Cerebellar cortex (tissue), 1 donor: ENCODE results near the gene MOV10L1.

Experiments
- DNase-seq: peaks from one replicate; pipeline ENCODE4 v3.0.0-alpha.2; 2015; ENCODE audit warnings: low spot score

MOV10L1 gene

DNA sequence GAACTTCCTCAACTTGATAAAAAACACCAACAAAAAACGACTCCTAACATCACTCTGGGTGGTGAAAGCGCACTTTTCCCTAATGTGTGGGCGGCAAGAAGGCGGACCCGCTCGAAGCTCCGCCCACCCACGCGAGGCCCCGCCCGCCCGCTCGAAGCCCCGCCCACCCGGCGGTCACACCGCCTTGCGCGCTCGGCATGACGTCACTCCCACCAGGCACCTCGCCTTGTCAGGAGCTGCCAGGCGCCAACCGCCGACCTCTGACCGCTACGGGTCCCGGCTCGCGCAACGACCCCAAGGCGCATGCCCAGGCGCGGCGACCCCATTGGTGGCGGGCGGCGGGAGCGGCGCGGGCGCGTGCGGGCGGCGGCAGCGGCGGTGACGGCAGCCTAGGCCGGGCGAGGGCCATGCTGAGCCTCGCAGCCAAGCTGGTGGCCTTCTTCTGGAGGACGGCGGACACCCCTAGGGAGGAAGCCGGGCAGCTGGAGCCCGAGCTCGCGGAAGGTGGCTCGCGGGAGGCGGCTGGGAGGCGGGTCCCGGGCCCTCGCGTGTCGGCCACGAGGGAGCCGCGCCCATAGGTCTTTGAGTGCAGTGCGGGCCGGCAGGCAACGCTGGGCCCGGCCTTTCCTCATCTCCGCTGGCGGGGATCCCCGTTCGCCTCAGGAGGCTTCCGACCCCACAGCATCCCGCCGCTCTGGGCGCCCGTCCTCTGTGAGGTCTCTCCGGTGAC, at the start of gene MOV10L1:
MOV10L1 (plus strand) TSS at position 325 of the 730 bp plus-strand sequence; CDS start at position 408, 83 bp downstream.
- DNase-seq = no peak

DNA sequence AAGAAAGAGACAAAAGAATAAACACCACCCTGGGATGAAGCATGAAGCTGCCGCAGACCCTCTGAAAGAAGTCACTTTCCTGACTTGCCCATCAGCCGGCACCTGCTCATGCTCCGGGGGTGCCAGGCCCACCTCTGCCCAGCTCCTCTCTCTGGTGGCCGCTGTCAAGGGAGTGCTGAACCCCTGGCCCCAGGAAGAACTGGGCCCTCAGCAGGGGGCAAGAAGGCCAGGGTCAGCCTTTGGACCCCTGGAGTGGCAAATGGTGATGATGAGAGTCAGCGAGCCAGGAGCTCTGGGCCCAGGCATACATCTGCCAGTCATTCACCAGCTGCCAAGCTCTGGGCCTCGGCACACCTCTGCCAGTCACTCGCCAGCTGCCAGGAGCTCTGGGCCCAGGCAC, 49.1 kb upstream of the MOV10L1 start:
- DNase-seq = no peak

- no peak for DNase-seq
These were observed 48.3 kb upstream of the MOV10L1 start for GRCh38 chr22:50041361-50042065.

- DNase-seq = no peak
These were observed 45.2 kb upstream of the MOV10L1 start for GRCh38 chr22:50044485-50045118.

DNA sequence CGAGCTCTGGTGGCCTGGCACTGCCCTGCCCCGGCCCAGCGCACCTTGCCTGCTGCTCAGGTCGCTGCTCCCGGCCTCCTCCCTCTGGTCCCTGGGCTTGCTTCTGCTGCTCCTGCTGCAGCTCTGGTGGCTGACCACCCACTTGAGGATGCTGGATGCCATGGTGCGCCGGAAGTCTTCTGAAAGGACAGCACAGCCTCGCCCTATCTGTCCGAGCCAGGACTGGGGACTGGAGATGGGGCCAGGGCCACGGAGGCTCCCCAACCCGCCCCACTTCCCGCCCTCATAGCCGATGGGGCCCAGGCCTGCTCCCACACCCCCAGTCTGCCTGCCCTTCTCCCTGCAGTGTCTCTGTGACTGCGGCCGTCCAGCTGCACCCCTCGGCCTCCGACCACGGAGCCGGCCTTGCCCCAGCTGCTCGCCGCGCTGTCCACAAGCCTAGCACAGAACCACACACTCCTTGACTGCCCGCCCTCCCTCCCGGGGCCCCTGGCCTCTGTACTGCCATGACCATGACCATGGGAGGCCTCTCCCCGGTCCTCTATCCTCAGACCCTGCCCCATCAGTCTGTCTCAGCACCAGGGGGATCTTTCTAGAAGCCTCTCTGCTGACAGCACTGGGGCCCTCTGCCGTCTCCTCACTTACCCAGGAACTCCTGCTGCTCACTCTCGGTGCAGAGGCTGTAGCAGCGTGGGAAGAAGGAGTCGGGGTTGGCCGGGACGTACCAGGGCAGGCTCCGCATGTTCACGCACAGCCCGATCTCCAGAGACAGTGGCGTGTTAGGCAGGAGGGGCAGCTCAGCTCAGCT, 44.4 kb upstream of the MOV10L1 start:
- DNase-seq = no peak

- no peak for DNase-seq
These were observed 43.8 kb upstream of the MOV10L1 start for GRCh38 chr22:50046019-50046415.

- no peak for DNase-seq
These were observed 43.1 kb upstream of the MOV10L1 start for GRCh38 chr22:50046481-50047245.

DNA sequence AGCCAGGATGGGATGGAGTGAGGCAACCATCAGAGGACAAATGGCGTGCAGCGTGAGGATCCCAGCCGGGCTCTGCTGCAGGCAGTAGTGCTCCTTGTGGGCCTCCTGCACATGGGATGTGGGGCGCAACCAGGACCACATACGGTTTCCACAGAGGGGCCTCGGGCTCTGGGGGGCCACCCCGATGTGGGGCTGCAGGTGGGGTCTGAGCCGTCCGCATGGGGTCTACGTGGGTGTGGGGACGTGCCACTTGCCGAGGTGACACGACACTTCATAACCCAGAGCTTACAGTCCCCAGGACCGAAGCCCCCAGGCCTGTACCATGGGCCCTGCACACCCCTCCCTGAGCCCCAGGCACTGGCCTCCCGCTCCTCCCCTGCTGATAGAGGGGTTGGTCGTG, 42.5 kb upstream of the MOV10L1 start:
- DNase-seq = no peak

DNA sequence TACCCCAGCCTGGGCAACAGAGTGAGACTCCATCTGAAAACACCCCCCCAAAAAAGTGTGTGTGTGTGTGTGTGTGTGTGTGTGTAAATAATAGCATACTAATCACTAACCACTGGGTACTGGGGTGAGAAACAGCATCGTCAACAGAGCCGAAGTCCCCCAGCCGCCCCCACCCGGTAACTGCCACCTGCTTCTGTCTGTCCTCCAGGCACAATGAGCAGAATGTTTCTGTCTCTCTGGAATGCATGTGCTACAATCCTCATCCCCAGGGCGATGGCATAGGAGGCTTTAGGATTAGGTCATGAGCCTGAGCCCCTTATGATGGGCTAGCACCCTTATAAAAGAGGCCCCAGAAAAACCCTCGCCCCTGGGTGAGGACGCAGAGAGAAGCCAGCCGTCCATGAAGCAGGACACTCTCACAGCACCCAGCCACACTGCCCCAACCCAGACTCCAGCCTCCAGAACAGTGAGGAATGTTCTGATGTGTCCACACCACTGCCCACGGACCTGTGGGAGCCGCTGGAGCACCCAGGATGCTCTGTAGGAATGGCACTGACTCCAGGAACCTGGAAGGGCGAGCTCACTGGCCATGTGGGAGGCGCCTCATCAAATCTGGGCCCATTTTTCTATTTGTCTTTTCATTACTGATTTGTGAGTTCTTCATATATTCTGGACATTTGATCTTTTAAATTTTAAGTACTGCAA, 41.6 kb upstream of the MOV10L1 start:
- no peak for DNase-seq

GRCh38 chr22:50048836-50049235, 41.0 kb upstream of the MOV10L1 start:
- DNase-seq = no peak

GRCh38 chr22:50049299-50050195, 40.3 kb upstream of the MOV10L1 start:
- no peak for DNase-seq

DNA sequence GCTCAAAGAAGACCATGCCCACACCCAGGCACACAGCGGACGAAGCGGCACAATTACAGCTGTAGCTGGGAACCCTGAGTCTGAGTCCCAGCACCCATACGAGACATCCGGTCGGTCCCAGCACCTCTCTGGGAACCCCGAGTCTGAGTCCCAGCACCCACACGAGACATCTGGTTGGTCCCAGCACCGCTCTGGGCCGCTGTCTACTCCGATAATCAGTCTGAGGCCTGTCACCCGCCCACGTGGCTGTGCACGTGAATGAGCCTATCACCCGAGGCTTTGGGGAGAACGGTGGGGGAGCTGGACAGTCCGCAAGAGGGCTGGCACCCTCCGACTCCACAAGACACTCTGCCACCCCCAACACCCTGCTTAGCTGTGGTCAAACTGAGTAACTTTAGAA, 37.9 kb upstream of the MOV10L1 start:
- DNase-seq = no peak

DNA sequence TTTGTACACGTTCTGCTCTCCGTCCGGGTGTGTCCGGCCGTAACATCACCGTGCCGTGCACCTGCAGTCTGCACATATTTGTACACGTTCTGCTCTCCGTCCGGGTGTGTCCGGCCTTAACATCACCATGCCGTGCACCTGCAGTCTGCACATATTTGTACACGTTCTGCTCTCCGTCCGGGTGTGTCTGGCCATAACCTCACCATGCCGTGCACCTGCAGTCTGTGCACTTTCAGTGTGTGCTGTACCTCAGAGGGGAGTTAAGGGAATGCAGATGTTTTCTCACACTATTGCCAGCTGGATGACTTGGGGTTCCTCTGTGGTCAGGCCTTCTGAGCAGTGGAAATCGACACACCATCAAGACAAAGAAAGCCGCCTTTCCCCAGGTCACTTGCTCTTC, 35.9 kb upstream of the MOV10L1 start:
- no peak for DNase-seq

DNA sequence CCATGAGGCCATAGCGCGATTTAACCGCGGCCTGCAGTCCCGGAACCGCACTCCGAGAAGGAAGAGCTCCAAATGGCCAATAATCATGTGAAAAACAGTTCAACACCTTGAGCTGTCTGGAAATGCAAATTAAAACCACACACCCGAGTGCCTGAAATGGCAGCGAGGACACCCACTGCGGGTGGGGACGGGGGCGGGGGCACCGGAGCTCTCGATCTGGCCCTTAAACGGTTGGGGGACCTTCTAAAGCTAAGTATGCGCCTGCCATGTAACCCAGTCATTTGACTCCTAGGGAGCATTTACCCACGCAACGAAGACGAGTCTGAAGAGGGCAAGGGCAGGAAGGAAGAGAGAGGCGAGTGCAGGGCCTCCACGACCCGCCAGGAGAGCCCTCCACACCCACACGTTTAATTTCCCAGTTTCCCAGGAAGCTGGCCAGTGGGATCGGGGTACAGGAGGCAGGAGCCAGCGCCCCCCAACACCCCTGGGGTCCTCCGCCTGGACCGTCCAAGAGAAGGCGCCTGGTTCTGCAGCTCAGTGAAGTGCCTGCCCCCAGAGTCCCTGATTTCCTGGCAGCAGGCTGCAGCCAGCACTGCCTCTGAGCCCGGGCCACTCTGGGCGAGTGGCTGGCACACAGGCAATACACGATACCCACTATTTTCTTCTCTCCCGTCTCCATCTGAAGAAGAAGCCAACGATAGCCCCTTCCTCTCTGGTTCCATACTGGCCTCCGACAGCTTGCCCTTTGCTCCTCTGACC, 33.4 kb upstream of the MOV10L1 start:
- DNase-seq = no peak

GRCh38 chr22:50057278-50058060, 32.3 kb upstream of the MOV10L1 start:
- DNase-seq = no peak

DNA sequence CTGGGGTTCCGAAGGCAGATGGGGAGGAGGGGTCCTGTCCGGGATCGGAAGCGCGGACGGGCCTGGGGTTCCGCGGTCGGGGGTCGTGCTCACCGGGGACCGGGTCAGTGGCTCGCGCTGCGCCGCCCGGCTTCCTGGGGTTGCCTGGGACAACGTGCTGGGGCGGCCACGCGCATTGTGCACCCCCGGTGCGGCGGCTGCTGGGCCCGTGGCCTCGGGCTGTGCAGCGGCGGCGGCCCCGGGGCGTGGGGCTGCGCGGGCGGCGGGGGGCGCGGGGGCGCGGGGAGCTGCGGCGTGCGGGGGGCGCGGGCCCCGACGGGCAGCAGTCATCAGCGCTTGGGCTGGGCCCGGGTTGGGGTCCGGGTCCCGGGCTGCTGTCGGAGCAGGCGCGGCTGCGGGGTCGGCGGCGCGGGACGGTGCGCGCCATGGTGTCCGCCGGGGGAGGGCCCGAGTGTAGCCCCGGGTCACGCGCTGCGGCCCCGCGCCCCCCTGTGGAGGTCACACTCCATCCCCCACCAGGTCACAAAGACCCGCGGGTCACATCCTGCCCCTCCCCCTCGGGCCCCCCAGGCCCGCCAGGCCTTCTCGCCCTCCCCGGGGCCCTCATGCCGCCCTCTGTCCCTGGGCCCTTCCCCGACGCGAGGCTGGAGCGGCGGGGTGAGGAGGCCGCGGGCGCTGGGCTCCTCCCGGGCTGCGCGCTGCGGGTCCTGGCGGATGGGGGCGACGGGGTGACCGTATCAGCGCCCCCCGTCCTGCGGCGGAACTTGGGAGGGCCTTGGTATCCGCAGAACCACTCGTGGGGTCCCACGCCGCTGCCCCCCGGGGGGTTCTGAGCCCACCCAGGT, 31.5 kb upstream of the MOV10L1 start, which contains the start of gene TTLL8:
TTLL8 (minus strand) TSS at position 238 of the 845 bp plus-strand sequence.
- no peak for DNase-seq
